Astrocyte (in vitro differentiated cells and primary cell): ENCODE results near the gene FKRP.

Source experiments
- EZH2 ChIP-seq: IDR thresholded peaks from 2 replicates; pipeline ENCODE4 v1.6.1; 2012; ENCODE audit warnings: mild to moderate bottlenecking, low read length, inconsistent platforms; ENCODE audit not compliant: insufficient read depth
- TF ChIP-seq, protein P1 (sequence below): IDR thresholded peaks from 2 replicates; pipeline ENCODE4 v1.5.1; 2011; ENCODE audit warnings: low read depth, mild to moderate bottlenecking, inconsistent platforms, low read length, moderate library complexity; ENCODE audit not compliant: insufficient read depth

DNA sequence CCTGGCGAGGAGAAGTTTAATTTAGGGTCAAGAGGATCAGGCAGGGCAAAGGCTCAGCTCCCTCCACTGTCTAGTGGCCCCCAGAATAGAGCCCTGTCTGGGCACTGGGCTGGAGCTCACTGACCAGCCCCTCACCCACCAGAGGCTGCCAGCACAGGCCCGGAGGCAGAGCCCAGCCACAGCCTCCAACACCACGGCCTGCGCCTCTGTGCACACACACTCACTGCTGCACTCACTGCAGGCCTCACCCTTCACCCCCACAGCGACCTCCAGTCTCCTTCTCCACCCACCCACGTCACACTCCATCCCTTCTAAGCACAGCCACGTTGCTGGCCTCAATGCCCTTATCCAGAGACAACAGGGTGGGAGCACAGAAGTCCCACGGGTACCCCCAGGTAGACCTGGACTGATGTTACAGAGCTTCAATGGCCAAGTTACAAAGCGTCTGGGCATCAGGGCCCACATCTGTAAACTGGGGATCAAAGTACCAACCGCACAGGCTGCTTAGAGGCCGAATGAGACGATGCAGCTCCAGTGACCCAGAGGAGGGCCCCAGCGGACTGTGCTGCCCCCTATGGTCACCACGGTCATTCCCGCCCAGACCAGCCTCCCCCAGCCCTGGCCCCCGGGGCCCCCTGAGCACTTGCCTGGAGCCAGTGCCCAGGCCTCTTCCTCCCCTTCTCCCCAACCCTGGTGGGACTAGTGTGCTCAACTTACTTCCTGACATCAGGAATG lies 24.4 kb upstream of the FKRP start:
- TF ChIP-seq, protein P1, sequence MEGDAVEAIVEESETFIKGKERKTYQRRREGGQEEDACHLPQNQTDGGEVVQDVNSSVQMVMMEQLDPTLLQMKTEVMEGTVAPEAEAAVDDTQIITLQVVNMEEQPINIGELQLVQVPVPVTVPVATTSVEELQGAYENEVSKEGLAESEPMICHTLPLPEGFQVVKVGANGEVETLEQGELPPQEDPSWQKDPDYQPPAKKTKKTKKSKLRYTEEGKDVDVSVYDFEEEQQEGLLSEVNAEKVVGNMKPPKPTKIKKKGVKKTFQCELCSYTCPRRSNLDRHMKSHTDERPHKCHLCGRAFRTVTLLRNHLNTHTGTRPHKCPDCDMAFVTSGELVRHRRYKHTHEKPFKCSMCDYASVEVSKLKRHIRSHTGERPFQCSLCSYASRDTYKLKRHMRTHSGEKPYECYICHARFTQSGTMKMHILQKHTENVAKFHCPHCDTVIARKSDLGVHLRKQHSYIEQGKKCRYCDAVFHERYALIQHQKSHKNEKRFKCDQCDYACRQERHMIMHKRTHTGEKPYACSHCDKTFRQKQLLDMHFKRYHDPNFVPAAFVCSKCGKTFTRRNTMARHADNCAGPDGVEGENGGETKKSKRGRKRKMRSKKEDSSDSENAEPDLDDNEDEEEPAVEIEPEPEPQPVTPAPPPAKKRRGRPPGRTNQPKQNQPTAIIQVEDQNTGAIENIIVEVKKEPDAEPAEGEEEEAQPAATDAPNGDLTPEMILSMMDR: no peak
- no peak for TF ChIP-seq EZH2
